ENCODE results near the gene EPB41L3. TPM values are rescaled to one million over a fixed set of nuclear protein-coding genes. Genes with fewer than 3 reads are reported as not detected.

EPB41L3 gene
- total RNA-seq, 2 experiments from 2014 or later, result not detected

DNA sequence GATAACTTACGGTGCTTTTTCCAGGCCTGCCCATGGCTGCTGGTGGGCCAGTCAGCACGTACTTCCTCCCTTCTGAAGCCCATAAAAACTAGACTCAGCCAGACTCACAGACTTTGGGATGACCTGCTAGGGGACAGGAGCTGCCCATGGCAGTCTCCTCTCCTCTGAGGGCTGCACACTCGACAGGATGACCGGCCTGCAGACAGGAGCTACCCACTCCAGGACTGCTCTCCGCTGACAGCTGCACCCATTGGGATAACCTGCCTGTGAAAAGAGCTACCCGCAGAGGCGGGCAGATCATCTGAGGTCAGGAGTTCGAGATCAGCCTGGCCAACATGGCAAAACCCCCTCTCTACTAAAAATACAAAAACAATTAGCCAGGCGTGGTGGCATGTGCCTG is 75.4 kb downstream of the EPB41L3 start:
- no TSS peak for BruUV-seq (replicated peaks)
- H4K20me1 ChIP-seq (ENCODE audit: insufficient read depth, low read length), result no peaks in the 10 kb centered on the region
- H2AFZ ChIP-seq (ENCODE audit: low read length), result no peak overlapping the region
- CTCF ChIA-PET (ENCODE audit: unreplicated experiment), result no interaction called here
- POLR2A ChIA-PET, result no interaction called here
- H3K9me3 ChIP-seq (ENCODE audit: low read length), result no peaks in the 10 kb centered on the region
- DNase-seq (ENCODE audit: low spot score), result no peak
- no peak overlapping the region for H3K4me3 ChIP-seq (ENCODE audit: low read depth, low read length, poor library complexity, severe bottlenecking)
- H3K79me2 ChIP-seq (ENCODE audit: insufficient read depth, low read depth, low read length), result no peaks in the 10 kb centered on the region
- H3K4me2 ChIP-seq (ENCODE audit: low read length), result no peak overlapping the region
- TF ChIP-seq EZH2phosphoT487 (IDR thresholded peaks at IDR 0.05; ENCODE audit: borderline replicate concordance, low read depth, low read length), result no peak
- TF ChIP-seq, protein P1, sequence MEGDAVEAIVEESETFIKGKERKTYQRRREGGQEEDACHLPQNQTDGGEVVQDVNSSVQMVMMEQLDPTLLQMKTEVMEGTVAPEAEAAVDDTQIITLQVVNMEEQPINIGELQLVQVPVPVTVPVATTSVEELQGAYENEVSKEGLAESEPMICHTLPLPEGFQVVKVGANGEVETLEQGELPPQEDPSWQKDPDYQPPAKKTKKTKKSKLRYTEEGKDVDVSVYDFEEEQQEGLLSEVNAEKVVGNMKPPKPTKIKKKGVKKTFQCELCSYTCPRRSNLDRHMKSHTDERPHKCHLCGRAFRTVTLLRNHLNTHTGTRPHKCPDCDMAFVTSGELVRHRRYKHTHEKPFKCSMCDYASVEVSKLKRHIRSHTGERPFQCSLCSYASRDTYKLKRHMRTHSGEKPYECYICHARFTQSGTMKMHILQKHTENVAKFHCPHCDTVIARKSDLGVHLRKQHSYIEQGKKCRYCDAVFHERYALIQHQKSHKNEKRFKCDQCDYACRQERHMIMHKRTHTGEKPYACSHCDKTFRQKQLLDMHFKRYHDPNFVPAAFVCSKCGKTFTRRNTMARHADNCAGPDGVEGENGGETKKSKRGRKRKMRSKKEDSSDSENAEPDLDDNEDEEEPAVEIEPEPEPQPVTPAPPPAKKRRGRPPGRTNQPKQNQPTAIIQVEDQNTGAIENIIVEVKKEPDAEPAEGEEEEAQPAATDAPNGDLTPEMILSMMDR (conservative IDR thresholded peaks at IDR 0.05; ENCODE audit: low read length), result no peak
- no peaks in the 10 kb centered on the region for H3K36me3 ChIP-seq (ENCODE audit: insufficient read depth, low read length)
- no peaks in the 10 kb centered on the region for H3K9me2 ChIP-seq (ENCODE audit: insufficient read depth, low read length)
- no peaks in the 10 kb centered on the region for H3K4me1 ChIP-seq (ENCODE audit: insufficient read depth, low read length, poor library complexity, severe bottlenecking)
- intact Hi-C loops (cut with micrococcal nuclease; ENCODE audit: unreplicated experiment), result no loop called here
- no peak overlapping the region for H3K27ac ChIP-seq (ENCODE audit: low read depth, low read length, poor library complexity, severe bottlenecking)

DNA sequence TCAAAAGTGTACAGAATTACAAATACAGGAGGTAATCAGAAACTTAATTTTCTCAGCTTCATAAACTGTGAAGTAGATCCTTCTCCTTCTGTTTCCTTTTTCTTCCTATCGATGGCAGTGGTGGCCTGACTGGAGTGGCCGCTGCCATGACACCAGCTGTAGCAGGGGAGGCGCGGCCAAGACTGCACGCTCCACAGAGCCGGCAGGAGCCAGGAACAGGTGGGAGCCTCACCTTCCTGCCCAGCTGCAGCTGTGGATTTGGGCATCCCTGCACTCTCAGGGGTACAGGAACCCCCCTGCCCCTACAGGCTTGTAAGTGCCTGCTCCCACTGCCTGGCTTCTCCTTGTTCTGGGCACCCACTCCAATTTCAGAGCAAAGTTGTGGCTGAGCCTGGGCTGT is 76.1 kb downstream of the EPB41L3 start:
- Histone ChIP-seq H3K79me2 (ENCODE audit: insufficient read depth, low read depth, low read length) (no peaks in the 10 kb centered on the region), H3K36me3 (ENCODE audit: insufficient read depth, low read length) (no peaks in the 10 kb centered on the region), H3K9me3 (ENCODE audit: low read length) (no peaks in the 10 kb centered on the region), H2AFZ (ENCODE audit: low read length) (no peak overlapping the region), H3K4me1 (ENCODE audit: insufficient read depth, low read length, poor library complexity, severe bottlenecking) (no peaks in the 10 kb centered on the region), H3K4me3 (ENCODE audit: low read depth, low read length, poor library complexity, severe bottlenecking) (no peak overlapping the region), H3K27ac (ENCODE audit: low read depth, low read length, poor library complexity, severe bottlenecking) (no peak overlapping the region), H3K9me2 (ENCODE audit: insufficient read depth, low read length) (no peaks in the 10 kb centered on the region), H3K4me2 (ENCODE audit: low read length) (no peak overlapping the region), H4K20me1 (ENCODE audit: insufficient read depth, low read length) (no peaks in the 10 kb centered on the region)
- POLR2A ChIA-PET, result interaction anchor here (0.5 to 1.0 kb wide), 2 partner anchors 8 to 917 kb away, joined by 3 read pairs; no protein-coding TSS in a partner anchor
- no TSS peak for BruUV-seq (replicated peaks)
- no peak for DNase-seq (ENCODE audit: low spot score)
- TF ChIP-seq, protein P1 (conservative IDR thresholded peaks at IDR 0.05; ENCODE audit: low read length), result no peak
- no peak for TF ChIP-seq EZH2phosphoT487 (IDR thresholded peaks at IDR 0.05; ENCODE audit: borderline replicate concordance, low read depth, low read length)
- CTCF ChIA-PET (ENCODE audit: unreplicated experiment), result interaction anchor here (0.6 kb wide), 1 partner anchor 38 kb away, joined by 3 read pairs; no protein-coding TSS in a partner anchor
- intact Hi-C loops (cut with micrococcal nuclease; ENCODE audit: unreplicated experiment), result no loop called here

DNA sequence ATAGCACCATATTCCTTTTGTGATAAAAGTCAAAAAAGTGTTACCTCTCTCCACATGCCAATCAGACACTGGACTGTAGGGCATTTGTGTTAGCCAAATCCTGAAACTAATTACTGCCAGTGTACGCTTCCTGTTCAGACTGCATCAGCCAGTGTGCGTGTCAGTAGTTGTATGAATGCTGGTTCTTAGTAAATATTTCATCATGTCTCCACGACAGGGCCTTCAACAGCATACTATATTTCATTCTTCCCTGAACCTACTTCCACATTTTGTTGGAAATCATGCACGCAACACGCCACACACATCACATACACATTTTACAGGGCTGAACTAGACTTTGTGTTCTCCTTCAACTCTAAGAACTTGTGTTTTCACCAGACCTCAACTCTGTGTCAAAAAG is 77.5 kb downstream of the EPB41L3 start:
- H3K4me1 ChIP-seq (ENCODE audit: insufficient read depth, low read length, poor library complexity, severe bottlenecking), result no peaks in the 10 kb centered on the region
- intact Hi-C loops (cut with micrococcal nuclease; ENCODE audit: unreplicated experiment), result no loop called here
- no peaks in the 10 kb centered on the region for H4K20me1 ChIP-seq (ENCODE audit: insufficient read depth, low read length)
- DNase-seq (ENCODE audit: low spot score), result no peak
- TF ChIP-seq, protein P1 (conservative IDR thresholded peaks at IDR 0.05; ENCODE audit: low read length), result no peak
- no peak for TF ChIP-seq EZH2phosphoT487 (IDR thresholded peaks at IDR 0.05; ENCODE audit: borderline replicate concordance, low read depth, low read length)
- H3K79me2 ChIP-seq (ENCODE audit: insufficient read depth, low read depth, low read length), result no peaks in the 10 kb centered on the region
- H3K36me3 ChIP-seq (ENCODE audit: insufficient read depth, low read length), result no peaks in the 10 kb centered on the region
- ChIA-PET POLR2A (interaction anchor here (0.6 kb wide), 1 partner anchor 1673 kb away, joined by 3 read pairs; no protein-coding TSS in a partner anchor), CTCF (ENCODE audit: unreplicated experiment) (no interaction called here)
- no peaks in the 10 kb centered on the region for H3K9me3 ChIP-seq (ENCODE audit: low read length)
- no TSS peak for BruUV-seq (replicated peaks)
- no peaks in the 10 kb centered on the region for H3K9me2 ChIP-seq (ENCODE audit: insufficient read depth, low read length)
- no peak overlapping the region for H3K4me2 ChIP-seq (ENCODE audit: low read length)
- no peak overlapping the region for H3K27ac ChIP-seq (ENCODE audit: low read depth, low read length, poor library complexity, severe bottlenecking)
- H3K4me3 ChIP-seq (ENCODE audit: low read depth, low read length, poor library complexity, severe bottlenecking), result no peak overlapping the region
- no peak overlapping the region for H2AFZ ChIP-seq (ENCODE audit: low read length)

Measured in OCI-LY7 (cell line).